ENCODE measurements around the gene FEN1. TPM values are rescaled to one million over a fixed set of nuclear protein-coding genes. Genes with fewer than 3 reads are reported as not detected.
A peak's percentile ranks its signal among the peaks of the same experiment; 100 is the strongest.

FEN1 gene
- total and polyA plus RNA-seq, 2 of the 13 experiments (the other 11 are each of a cell fraction or from before 2014, with no cell fraction given), result 12.4 to 102 TPM

- peak; percentile 24; the same call in 1 of the 2 replicates for TF ChIP-seq YEATS2 (CRISPR knock-in tag; IDR thresholded peaks at IDR 0.05; ENCODE audit: borderline replicate concordance)
- peak; percentile 94 for TF ChIP-seq POLR2G (IDR thresholded peaks at IDR 0.05; ENCODE audit: low read depth, low read length)
- TF ChIP-seq TGIF2 (CRISPR knock-in tag; IDR thresholded peaks at IDR 0.05), result no peak
- TF ChIP-seq GATA4 (IDR thresholded peaks at IDR 0.05; ENCODE audit: borderline replicate concordance, low read depth), result peak; percentile 31; the same call in 1 of the 2 replicates
- TF ChIP-seq ZNF501 (CRISPR knock-in tag; IDR thresholded peaks at IDR 0.05), result peak; percentile 71
- TF ChIP-seq, protein P1, sequence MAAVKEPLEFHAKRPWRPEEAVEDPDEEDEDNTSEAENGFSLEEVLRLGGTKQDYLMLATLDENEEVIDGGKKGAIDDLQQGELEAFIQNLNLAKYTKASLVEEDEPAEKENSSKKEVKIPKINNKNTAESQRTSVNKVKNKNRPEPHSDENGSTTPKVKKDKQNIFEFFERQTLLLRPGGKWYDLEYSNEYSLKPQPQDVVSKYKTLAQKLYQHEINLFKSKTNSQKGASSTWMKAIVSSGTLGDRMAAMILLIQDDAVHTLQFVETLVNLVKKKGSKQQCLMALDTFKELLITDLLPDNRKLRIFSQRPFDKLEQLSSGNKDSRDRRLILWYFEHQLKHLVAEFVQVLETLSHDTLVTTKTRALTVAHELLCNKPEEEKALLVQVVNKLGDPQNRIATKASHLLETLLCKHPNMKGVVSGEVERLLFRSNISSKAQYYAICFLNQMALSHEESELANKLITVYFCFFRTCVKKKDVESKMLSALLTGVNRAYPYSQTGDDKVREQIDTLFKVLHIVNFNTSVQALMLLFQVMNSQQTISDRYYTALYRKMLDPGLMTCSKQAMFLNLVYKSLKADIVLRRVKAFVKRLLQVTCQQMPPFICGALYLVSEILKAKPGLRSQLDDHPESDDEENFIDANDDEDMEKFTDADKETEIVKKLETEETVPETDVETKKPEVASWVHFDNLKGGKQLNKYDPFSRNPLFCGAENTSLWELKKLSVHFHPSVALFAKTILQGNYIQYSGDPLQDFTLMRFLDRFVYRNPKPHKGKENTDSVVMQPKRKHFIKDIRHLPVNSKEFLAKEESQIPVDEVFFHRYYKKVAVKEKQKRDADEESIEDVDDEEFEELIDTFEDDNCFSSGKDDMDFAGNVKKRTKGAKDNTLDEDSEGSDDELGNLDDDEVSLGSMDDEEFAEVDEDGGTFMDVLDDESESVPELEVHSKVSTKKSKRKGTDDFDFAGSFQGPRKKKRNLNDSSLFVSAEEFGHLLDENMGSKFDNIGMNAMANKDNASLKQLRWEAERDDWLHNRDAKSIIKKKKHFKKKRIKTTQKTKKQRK (IDR thresholded peaks at IDR 0.05; ENCODE audit: low read length), result no peak
- TF ChIP-seq DMAP1 (CRISPR knock-in tag; IDR thresholded peaks at IDR 0.05), result peak; percentile 67; the same call in 1 of the 2 replicates
- TF ChIP-seq ETV6 (CRISPR knock-in tag; conservative IDR thresholded peaks at IDR 0.05), result no peak
- 0 out of 2 replicates have a peak, but pooled peaks have one; percentile 27 for TF ChIP-seq SMAD1 (CRISPR knock-in tag; IDR thresholded peaks at IDR 0.05; ENCODE audit: borderline replicate concordance, low read depth)
- peak; percentile 59 for TF ChIP-seq SAFB2 (CRISPR knock-in tag; IDR thresholded peaks at IDR 0.05; ENCODE audit: borderline replicate concordance, low read depth)
- no peak for TF ChIP-seq HMG20A (CRISPR knock-in tag; IDR thresholded peaks at IDR 0.05; ENCODE audit: borderline replicate concordance)
- peak; percentile 80; the same call in 1 of the 2 replicates for TF ChIP-seq ZNF747 (CRISPR knock-in tag; IDR thresholded peaks at IDR 0.05; ENCODE audit: borderline replicate concordance)
- peak; percentile 60 for TF ChIP-seq ESRRA (CRISPR knock-in tag; IDR thresholded peaks at IDR 0.05; ENCODE audit: low read depth)
- TF ChIP-seq ZFP62 (CRISPR knock-in tag; IDR thresholded peaks at IDR 0.05), result no peak
- TF ChIP-seq ZNF691 (CRISPR knock-in tag; IDR thresholded peaks at IDR 0.05; ENCODE audit: borderline replicate concordance, low read depth), result no peak; the same call in 1 of the 2 replicates
- TF ChIP-seq ARHGAP35 (CRISPR knock-in tag; IDR thresholded peaks at IDR 0.05; ENCODE audit: borderline replicate concordance), result no peak
- no peak; the same call in 1 of the 2 replicates for TF ChIP-seq ZNF326 (CRISPR knock-in tag; IDR thresholded peaks at IDR 0.05; ENCODE audit: borderline replicate concordance)
- TF ChIP-seq, protein P2, sequence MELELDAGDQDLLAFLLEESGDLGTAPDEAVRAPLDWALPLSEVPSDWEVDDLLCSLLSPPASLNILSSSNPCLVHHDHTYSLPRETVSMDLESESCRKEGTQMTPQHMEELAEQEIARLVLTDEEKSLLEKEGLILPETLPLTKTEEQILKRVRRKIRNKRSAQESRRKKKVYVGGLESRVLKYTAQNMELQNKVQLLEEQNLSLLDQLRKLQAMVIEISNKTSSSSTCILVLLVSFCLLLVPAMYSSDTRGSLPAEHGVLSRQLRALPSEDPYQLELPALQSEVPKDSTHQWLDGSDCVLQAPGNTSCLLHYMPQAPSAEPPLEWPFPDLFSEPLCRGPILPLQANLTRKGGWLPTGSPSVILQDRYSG (CRISPR knock-in tag; IDR thresholded peaks at IDR 0.05), result 0 out of 2 replicates have a peak, but pooled peaks have one; percentile 53
- TF ChIP-seq, protein P3, sequence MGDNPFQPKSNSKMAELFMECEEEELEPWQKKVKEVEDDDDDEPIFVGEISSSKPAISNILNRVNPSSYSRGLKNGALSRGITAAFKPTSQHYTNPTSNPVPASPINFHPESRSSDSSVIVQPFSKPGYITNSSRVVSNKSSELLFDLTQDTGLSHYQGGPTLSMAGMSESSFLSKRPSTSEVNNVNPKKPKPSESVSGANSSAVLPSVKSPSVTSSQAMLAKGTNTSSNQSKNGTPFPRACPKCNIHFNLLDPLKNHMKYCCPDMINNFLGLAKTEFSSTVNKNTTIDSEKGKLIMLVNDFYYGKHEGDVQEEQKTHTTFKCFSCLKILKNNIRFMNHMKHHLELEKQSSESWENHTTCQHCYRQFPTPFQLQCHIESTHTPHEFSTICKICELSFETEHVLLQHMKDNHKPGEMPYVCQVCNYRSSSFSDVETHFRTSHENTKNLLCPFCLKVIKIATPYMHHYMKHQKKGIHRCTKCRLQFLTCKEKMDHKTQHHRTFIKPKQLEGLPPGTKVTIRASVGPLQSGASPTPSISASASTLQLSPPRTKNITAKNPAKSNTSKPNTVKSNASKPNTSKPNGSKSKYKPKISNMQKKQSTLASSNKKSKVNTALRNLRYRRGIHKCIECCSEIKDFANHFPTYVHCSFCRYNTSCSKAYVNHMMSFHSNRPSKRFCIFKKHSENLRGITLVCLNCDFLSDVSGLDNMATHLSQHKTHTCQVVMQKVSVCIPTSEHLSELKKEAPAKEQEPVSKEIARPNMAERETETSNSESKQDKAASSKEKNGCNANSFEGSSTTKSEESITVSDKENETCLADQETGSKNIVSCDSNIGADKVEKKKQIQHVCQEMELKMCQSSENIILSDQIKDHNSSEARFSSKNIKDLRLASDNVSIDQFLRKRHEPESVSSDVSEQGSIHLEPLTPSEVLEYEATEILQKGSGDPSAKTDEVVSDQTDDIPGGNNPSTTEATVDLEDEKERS (CRISPR knock-in tag; IDR thresholded peaks at IDR 0.05), result peak; percentile 80; the same call in 1 of the 2 replicates
Observed at GRCh38 chr11:61814958-61815789, 22.5 kb downstream of the FEN1 start (continued).
